Thoracic aorta (tissue), 2 donors: Measurements from ENCODE around the gene GPX4. TPM values are rescaled to one million over a fixed set of nuclear protein-coding genes. Genes with fewer than 3 reads are reported as not detected.
"Not testable (repeated sequence)": the region's sequence is repeated elsewhere in the genome, so short reads cannot be mapped to it uniquely, and the experiment has no call there.

ENCODE experiments used
- ATAC-seq: fragments of 150-250 bp; one replicate; pipeline ENCODE4 v1.8.0; 2017; ENCODE audit warnings: low read depth; ENCODE audit not compliant: insufficient number of reproducible peaks, low FRiP score
- DNase-seq: peaks from one replicate; pipeline ENCODE4 v3.0.0-alpha.2; 2020; ENCODE audit warnings: low spot score
- H3K27ac ChIP-seq, 2 donors: fragments of 200-600 bp; sonication (generic); 1 replicate in 1 of 2; 2 replicates in 1 of 2; pipeline ENCODE4 v1.5.1; 2016; ENCODE audit warnings: mild to moderate bottlenecking in 2 of 2, moderate library complexity in 2 of 2
- H3K27me3 ChIP-seq: fragments of 200-600 bp; sonication (generic); replicated peaks from 2 replicates; pipeline ENCODE4 v1.6.0; 2016; ENCODE audit warnings: mild to moderate bottlenecking; ENCODE audit not compliant: insufficient read depth
- H3K36me3 ChIP-seq: fragments of 200-600 bp; sonication (generic); one replicate; pipeline ENCODE4 v1.5.1; 2016
- H3K4me1 ChIP-seq, 2 donors: fragments of 200-600 bp; sonication (generic); 1 replicate in 1 of 2; 2 replicates in 1 of 2; pipeline versions ENCODE4 v1.5.1 to v1.6.0; 2016; ENCODE audit warnings: low read depth in 2 of 2, mild to moderate bottlenecking in 1 of 2; ENCODE audit not compliant: control insufficient read depth in 1 of 2
- H3K4me3 ChIP-seq: fragments of 200-600 bp; sonication (generic); 2 replicates; pipeline ENCODE4 v1.5.1; 2016; ENCODE audit warnings: mild to moderate bottlenecking
- H3K9me3 ChIP-seq: fragments of 200-600 bp; sonication (generic); 2 replicates; pipeline ENCODE4 v1.5.1; 2016
- total RNA-seq, 2 donors: library from RNA; depleted of rRNA; stranded (reverse); fragments of >200 nt; gene quantifications; one replicate each; pipeline versions ENCODE4 v1.1.0 to v1.2.3, GENCODE V29; 2016
- TF ChIP-seq, protein P1 (sequence below): fragments of 200-600 bp; sonication (generic); IDR thresholded peaks from one replicate; pipeline ENCODE4 v1.5.1; 2019; ENCODE audit warnings: antibody characterized with exemption

GPX4 gene
- total RNA-seq, 2 donors from 2014 or later: 259 to 441 TPM

- no peak for ATAC-seq
- peaks cover 64% of the 10 kb centered on the region for H3K36me3 ChIP-seq
- H3K27ac ChIP-seq: peak overlapping the region; percentile 11 to 72
- H3K4me3 ChIP-seq: no peak overlapping the region
- no peaks in the 10 kb centered on the region for H3K9me3 ChIP-seq
- no peaks in the 10 kb centered on the region for H3K27me3 ChIP-seq
- TF ChIP-seq, protein P1, sequence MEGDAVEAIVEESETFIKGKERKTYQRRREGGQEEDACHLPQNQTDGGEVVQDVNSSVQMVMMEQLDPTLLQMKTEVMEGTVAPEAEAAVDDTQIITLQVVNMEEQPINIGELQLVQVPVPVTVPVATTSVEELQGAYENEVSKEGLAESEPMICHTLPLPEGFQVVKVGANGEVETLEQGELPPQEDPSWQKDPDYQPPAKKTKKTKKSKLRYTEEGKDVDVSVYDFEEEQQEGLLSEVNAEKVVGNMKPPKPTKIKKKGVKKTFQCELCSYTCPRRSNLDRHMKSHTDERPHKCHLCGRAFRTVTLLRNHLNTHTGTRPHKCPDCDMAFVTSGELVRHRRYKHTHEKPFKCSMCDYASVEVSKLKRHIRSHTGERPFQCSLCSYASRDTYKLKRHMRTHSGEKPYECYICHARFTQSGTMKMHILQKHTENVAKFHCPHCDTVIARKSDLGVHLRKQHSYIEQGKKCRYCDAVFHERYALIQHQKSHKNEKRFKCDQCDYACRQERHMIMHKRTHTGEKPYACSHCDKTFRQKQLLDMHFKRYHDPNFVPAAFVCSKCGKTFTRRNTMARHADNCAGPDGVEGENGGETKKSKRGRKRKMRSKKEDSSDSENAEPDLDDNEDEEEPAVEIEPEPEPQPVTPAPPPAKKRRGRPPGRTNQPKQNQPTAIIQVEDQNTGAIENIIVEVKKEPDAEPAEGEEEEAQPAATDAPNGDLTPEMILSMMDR: no peak
- peaks cover 0 to 22% of the 10 kb centered on the region in 2 donors for H3K4me1 ChIP-seq
- DNase-seq: no peak
Observed at GRCh38 chr19:1112268-1113029, 8.7 kb downstream of the GPX4 start.

DNA sequence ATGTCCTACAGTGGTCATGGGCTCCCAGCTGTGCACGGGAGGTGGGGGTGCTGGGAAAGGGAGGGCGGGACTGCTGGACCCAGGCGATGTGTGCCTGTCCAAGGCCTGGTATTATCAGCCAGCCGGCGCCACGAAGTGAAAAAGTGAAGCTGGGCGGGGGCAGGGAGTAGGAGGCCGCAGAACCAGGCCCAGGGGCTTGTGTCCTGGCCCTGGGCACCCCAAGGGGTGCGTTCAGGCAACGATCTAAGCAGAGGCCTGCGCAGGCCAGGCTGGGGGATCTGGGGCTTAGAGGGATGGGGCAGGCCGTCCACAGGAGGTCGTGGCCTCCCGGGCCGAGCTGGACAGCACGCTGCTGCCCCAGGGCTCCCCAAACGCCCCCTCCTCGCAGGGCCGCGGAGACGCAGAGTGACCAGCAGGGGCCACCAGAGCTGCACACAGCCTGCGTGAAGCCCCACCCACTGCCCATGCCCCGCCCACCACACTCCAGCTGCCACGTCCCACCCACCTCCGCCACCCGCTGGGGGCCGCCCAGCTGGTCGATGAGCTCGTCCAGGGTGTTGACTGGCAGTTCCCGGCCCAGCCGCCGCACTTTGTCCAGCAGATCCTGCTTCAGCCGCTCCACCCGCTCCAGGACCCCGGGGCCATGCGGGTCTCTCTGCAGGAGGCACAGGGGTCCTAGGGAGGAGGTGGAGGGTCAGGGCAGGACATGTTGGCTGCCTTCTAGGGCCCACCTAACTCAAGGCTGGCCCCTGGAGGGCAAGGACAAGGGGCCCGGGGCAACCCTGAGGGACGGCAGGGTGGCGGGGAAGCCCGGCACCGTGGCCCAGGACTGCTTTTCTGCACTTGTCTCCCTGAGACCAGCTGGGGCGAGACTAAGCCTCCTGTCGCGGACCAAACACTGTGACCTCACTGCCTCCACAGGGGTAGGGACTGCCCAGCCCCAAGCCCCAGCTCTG is 9.5 kb downstream of the GPX4 start:
- no peaks in the 10 kb centered on the region for H3K27me3 ChIP-seq
- peaks cover 66% of the 10 kb centered on the region for H3K36me3 ChIP-seq
- TF ChIP-seq, protein P1: peak; percentile 94

GRCh38 chr19:1113986-1114483 is 10.2 kb downstream of the GPX4 start:
- peaks cover 69% of the 10 kb centered on the region for H3K36me3 ChIP-seq
- H3K4me3 ChIP-seq: no peak overlapping the region
- TF ChIP-seq, protein P1: no peak
- DNase-seq (no peak), ATAC-seq (peak; percentile 9)
- H3K9me3 ChIP-seq: no peaks in the 10 kb centered on the region
- no peaks in the 10 kb centered on the region for H3K27me3 ChIP-seq
- H3K4me1 ChIP-seq: peaks cover 0 to 22% of the 10 kb centered on the region in 2 donors
- H3K27ac ChIP-seq: peak overlapping the region; percentile 72 to 80

More for the DNA sequence above, 9.5 kb downstream of the GPX4 start:
- ATAC-seq (peak; percentile 47), DNase-seq (peak; percentile 86)
- H3K27ac ChIP-seq: peak overlapping the region; percentile 72 to 80
- H3K4me3 ChIP-seq: peak overlapping the region; percentile 43
- H3K4me1 ChIP-seq: peaks cover 0 to 22% of the 10 kb centered on the region in 2 donors
- no peaks in the 10 kb centered on the region for H3K9me3 ChIP-seq

DNA sequence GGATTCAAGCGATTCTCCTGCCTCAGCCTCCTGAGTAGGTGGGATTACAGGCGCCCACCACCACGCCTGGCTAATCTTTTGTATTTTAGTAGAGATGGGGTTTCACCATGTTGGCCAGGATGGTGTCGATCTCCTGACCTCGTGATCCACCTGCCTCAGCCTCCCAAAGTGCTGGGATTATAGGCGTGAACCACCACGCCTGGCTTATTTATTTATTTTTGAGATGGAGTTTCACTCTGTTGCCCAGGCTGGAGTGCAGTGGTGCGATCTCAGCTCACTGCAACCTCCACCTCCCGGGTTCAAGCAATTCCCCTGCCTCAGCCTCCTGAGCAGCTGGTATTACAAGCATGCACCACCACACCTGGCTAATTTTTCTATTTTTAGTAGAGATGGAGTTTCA is 10.9 kb downstream of the GPX4 start:
- peaks cover 72% of the 10 kb centered on the region for H3K36me3 ChIP-seq
- not testable (repeated sequence) for H3K4me3 ChIP-seq, H3K27ac ChIP-seq

GRCh38 chr19:1115646-1116420 is 12.0 kb downstream of the GPX4 start:
- peaks cover 0 to 22% of the 10 kb centered on the region in 2 donors for H3K4me1 ChIP-seq
- no peaks in the 10 kb centered on the region for H3K27me3 ChIP-seq
- H3K27ac ChIP-seq: no peak overlapping the region
- H3K4me3 ChIP-seq: no peak overlapping the region
- no peak for DNase-seq
- H3K36me3 ChIP-seq: peaks cover 76% of the 10 kb centered on the region
- ATAC-seq: no peak
- no peaks in the 10 kb centered on the region for H3K9me3 ChIP-seq
- TF ChIP-seq, protein P1: no peak

More for the DNA sequence above, 10.9 kb downstream of the GPX4 start:
- H3K9me3 ChIP-seq, H3K27me3 ChIP-seq, ATAC-seq, DNase-seq: not testable (repeated sequence)
- peaks cover 0 to 22% of the 10 kb centered on the region in 2 donors for H3K4me1 ChIP-seq
